IPS DF 6.9 (cell line): ENCODE data around the gene FURIN.
"Not testable (repeated sequence)": the region's sequence is repeated elsewhere in the genome, so short reads cannot be mapped to it uniquely, and the experiment has no call there.

ENCODE experiments used
- DNase-seq: peaks from one replicate; pipeline ENCODE4 v3.0.0-alpha.2; 2013; ENCODE audit warnings: low read depth, low spot score
- H3K27ac ChIP-seq: one replicate; pipeline ENCODE4 v1.5.1; 2013; ENCODE audit warnings: low read length, control low read depth
- H3K27me3 ChIP-seq: 2 replicates; pipeline ENCODE4 v1.6.1; 2013; ENCODE audit warnings: mild to moderate bottlenecking, low read length; ENCODE audit not compliant: control insufficient read depth, insufficient read depth
- H3K36me3 ChIP-seq: 2 replicates; pipeline ENCODE4 v1.6.1; 2013; ENCODE audit warnings: low read length; ENCODE audit not compliant: control insufficient read depth, insufficient read depth
- H3K4me1 ChIP-seq: 2 replicates; pipeline ENCODE4 v1.6.1; 2013; ENCODE audit warnings: low read length; ENCODE audit not compliant: control insufficient read depth, insufficient read depth
- H3K4me3 ChIP-seq: 2 replicates; pipeline ENCODE4 v1.5.1; 2013; ENCODE audit warnings: mild to moderate bottlenecking, low read length
- H3K9me3 ChIP-seq: 2 replicates; pipeline ENCODE4 v1.6.1; 2013; ENCODE audit warnings: low read length, inconsistent platforms; ENCODE audit not compliant: control insufficient read depth, insufficient read depth
- whole genome bisulfite sequencing: extraction: QIAGEN DNeasy Blood & Tissue Kit; methylation state at CpG from one replicate; pipeline ENCODE4 v1.1.7; 2013; ENCODE audit warnings: mixed read lengths, missing lambda C conversion rate; ENCODE audit not compliant: insufficient read length, insufficient coverage; 5-methylcytosine and 5-hydroxymethylcytosine counted together

FURIN gene

GRCh38 chr15:90868261-90868689, at the start of gene FURIN:
FURIN (plus strand) TSS chr15:90868588; CDS start chr15:90875741, 7,153 bp downstream.
- no peaks in the 10 kb centered on the region for H3K36me3 ChIP-seq
- WGBS, result no CpG with 5 or more reads among the region's 6 CpGs
- no peak within 1 kb of the TSS for H3K4me3 ChIP-seq
- no peak within 1 kb of the TSS for H3K27ac ChIP-seq
- peaks cover 6% of the 10 kb centered on the region for H3K4me1 ChIP-seq
- DNase-seq, result no peak
- H3K9me3 ChIP-seq, result no peaks in the 10 kb centered on the region
- no peaks in the 10 kb centered on the region for H3K27me3 ChIP-seq

- H3K27me3 ChIP-seq, result no peaks in the 10 kb centered on the region
- H3K4me3 ChIP-seq, result no peak overlapping the region
- H3K36me3 ChIP-seq, result no peaks in the 10 kb centered on the region
- DNase-seq, result no peak
- no peaks in the 10 kb centered on the region for H3K9me3 ChIP-seq
- no peak overlapping the region for H3K27ac ChIP-seq
- peaks cover 7% of the 10 kb centered on the region for H3K4me1 ChIP-seq
- WGBS, result no CpG with 5 or more reads among the region's 6 CpGs
Measured at GRCh38 chr15:90819390-90819789, 49.0 kb upstream of the FURIN start.

DNA sequence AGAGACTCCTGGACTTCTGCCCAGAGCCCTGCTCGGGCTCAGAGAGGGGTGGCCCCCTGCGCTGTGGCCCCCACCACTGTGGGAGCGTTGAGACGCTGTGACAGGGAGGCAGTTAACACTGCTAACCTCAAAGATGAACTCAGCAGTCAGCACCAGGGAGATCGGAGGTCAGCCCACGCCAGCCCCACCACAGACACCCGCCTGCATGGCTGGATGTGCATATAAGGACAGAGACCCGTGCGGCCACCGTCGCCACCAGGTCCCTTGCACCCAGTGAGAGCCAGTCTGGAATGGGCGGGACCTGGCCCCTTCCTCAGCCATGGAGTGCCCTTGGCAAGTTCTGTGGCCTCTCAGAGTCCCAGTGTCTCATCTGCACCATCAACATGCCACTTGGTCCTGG, 48.5 kb upstream of the FURIN start:
- H3K27me3 ChIP-seq, result no peaks in the 10 kb centered on the region
- DNase-seq, result no peak

GRCh38 chr15:90820481-90820880, 47.9 kb upstream of the FURIN start:
- no peak for DNase-seq
- Histone ChIP-seq H3K9me3 (no peaks in the 10 kb centered on the region), H3K36me3 (no peaks in the 10 kb centered on the region), H3K27ac (no peak overlapping the region), H3K4me1 (peaks cover 6% of the 10 kb centered on the region; the same call in 1 of the 2 replicates), H3K27me3 (no peaks in the 10 kb centered on the region), H3K4me3 (no peak overlapping the region)
- WGBS, result no CpG with 5 or more reads among the region's 7 CpGs

More for the DNA sequence above, 48.5 kb upstream of the FURIN start:
- WGBS, result no CpG with 5 or more reads among the region's 12 CpGs
- H3K9me3 ChIP-seq, result no peaks in the 10 kb centered on the region
- H3K4me3 ChIP-seq, result no peak overlapping the region
- H3K27ac ChIP-seq, result no peak overlapping the region
- peaks cover 6% of the 10 kb centered on the region; the same call in 1 of the 2 replicates for H3K4me1 ChIP-seq
- no peaks in the 10 kb centered on the region for H3K36me3 ChIP-seq

DNA sequence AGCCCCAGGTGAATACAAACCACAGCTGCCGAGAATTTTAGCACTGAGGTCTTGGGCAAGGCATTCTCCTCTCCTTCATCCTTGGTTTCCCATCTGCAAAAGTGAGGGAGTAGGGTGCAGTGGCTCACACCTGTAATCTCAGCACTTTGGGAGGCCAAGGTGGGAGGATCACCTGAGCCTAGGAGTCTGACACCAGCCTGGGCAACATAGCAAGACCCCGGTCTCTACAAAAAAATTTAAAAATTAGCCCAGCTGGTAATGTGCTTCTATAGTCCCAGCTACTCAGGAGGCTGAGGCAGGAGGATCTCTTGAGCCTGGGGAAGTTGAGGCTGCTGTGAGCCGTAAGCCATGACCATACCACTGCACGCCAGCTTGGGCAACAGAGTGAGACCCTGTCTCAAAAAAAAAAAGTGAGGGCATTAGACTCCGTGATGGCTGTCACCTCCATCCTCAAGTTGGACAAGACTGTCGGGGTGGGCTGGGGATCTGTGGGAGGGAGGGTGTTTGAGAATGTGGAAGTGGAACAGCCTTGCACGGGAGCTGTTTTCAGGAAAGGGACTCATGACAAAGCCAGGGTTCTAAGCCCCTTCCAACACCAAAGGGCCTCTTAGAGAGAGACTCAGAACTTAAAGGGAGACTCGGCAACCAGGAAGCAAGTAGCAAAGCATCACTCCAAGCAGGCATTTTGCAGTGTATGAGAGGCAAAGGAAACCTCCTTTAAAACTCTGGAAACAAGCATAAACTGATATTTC, 46.0 kb upstream of the FURIN start:
- H3K27me3 ChIP-seq, result no peaks in the 10 kb centered on the region
- H3K4me3 ChIP-seq, result no peak overlapping the region
- WGBS, result no CpG with 5 or more reads among the region's 8 CpGs
- no peak overlapping the region for H3K27ac ChIP-seq
- DNase-seq, result no peak
- peaks cover 5% of the 10 kb centered on the region; the same call in 1 of the 2 replicates for H3K4me1 ChIP-seq
- no peaks in the 10 kb centered on the region for H3K36me3 ChIP-seq
- H3K9me3 ChIP-seq, result no peaks in the 10 kb centered on the region

DNA sequence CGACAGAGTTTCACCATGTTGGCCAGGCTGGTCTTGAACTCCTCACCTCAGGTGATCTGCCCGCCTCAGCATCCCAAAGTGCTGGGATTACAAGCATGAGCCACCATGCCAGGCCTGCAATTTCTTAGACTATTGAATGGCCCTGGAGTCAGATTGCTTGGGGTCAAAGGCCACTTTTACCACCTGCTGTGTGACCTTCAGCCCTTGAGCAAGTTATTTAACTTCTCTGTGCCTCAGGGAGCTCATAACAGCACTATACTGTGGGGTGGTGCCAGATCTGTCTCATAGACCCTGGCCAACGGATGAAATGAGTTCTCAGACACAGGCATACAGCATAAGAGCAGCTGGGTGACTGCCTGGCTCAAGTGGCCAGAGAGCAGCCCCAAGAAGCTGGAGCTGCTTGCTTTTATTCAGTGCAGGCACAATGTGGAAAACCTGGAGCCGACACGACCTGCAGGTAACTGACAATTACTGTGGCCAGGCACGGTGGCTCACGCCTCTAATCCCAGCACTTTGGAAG, 44.9 kb upstream of the FURIN start:
- Histone ChIP-seq H3K27me3 (no peaks in the 10 kb centered on the region), H3K27ac (no peak overlapping the region), H3K36me3 (no peaks in the 10 kb centered on the region), H3K4me1 (no peaks in the 10 kb centered on the region), H3K4me3 (no peak overlapping the region), H3K9me3 (no peaks in the 10 kb centered on the region)
- WGBS, result no CpG with 5 or more reads among the region's 7 CpGs
- DNase-seq, result no peak

- WGBS, result no CpG with 5 or more reads among the region's 49 CpGs
- not testable (repeated sequence) for DNase-seq, H3K36me3 ChIP-seq, H3K9me3 ChIP-seq, H3K4me1 ChIP-seq, H3K27ac ChIP-seq, H3K27me3 ChIP-seq, H3K4me3 ChIP-seq
Measured at GRCh38 chr15:90825115-90825899, 43.1 kb upstream of the FURIN start.

- not testable (repeated sequence) for H3K27ac ChIP-seq, H3K4me1 ChIP-seq, H3K4me3 ChIP-seq, H3K9me3 ChIP-seq, DNase-seq, H3K27me3 ChIP-seq, H3K36me3 ChIP-seq
- WGBS, result no CpG with 5 or more reads among the region's 26 CpGs
Measured at GRCh38 chr15:90826206-90826885, 42.0 kb upstream of the FURIN start.

DNA sequence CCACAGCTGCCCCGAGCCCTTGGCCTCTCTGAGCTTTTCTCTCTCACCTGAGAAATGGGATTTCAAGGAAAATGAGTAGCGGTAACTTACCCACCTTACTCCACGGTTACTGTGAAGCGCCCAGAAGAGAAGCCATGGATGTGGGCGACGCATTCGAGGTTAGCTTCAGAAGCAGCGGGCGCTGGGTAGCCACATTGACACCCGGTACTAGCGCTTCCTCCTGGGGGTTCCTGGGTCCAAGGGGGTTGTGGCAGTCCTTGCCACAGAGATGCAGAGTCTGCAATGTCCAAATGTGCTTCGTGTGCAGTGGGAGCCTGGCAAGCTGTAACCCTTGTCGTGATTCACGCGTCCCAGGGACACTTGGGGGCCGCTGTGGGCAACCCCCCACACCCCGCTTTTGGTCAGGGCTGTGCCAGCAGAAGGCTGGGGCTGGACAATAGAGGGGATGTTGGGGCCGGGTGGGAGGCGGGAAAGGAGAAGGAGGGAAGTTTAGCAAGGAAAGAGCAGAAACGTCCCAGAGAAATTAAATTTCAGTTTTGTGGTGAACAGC, 41.4 kb upstream of the FURIN start:
- no peaks in the 10 kb centered on the region for H3K36me3 ChIP-seq
- no peak overlapping the region for H3K4me3 ChIP-seq
- no peak overlapping the region for H3K27ac ChIP-seq
- H3K9me3 ChIP-seq, result no peaks in the 10 kb centered on the region
- DNase-seq, result no peak
- WGBS, result no CpG with 5 or more reads among the region's 20 CpGs
- H3K27me3 ChIP-seq, result no peaks in the 10 kb centered on the region
- no peaks in the 10 kb centered on the region for H3K4me1 ChIP-seq

DNA sequence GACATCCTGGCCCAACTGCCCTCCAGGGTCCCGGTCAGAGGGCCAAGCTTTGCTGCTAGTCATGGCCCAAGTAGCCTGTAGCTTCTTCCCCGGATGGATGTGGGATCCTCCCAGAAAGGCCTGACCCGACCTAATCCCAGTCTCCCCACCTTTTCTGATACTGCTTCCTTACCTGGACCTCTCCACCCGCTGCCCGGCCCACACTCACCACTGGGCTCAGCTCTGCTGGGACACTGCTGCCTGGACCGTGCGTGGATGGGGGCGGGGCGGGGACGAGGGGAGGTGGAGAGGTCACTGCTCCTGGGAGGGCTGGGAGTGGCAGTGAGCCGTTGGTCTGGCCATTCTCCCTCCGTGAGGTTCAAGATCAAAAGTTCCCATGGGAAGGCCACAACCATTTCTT, 40.3 kb upstream of the FURIN start:
- Histone ChIP-seq H3K36me3 (no peaks in the 10 kb centered on the region), H3K9me3 (no peaks in the 10 kb centered on the region), H3K4me3 (no peak overlapping the region), H3K27me3 (no peaks in the 10 kb centered on the region), H3K4me1 (no peaks in the 10 kb centered on the region), H3K27ac (no peak overlapping the region)
- no CpG with 5 or more reads among the region's 12 CpGs for WGBS
- no peak for DNase-seq
